Tibial nerve (tissue), 4 donors: ENCODE results near the gene CSNK2B. TPM values are rescaled to one million over a fixed set of nuclear protein-coding genes. Genes with fewer than 3 reads are reported as not detected.

Experiments used
- DNase-seq, 2 donors: peaks; one replicate each; pipeline ENCODE4 v3.0.0-alpha.2; 2019; ENCODE audit warnings: low spot score in 2 of 2
- H3K27ac ChIP-seq, 4 donors: fragments of 200-600 bp; sonication (generic) in 3 of 4; one replicate each; pipeline ENCODE4 v1.5.1; 2017 to 2019; ENCODE audit warnings: mild to moderate bottlenecking in 1 of 4
- H3K27me3 ChIP-seq, 2 donors: fragments of 200-600 bp; sonication (generic) in 1 of 2; one replicate each; pipeline versions ENCODE4 v1.5.1 to v1.6.0; 2017 to 2019
- H3K36me3 ChIP-seq, 3 donors: fragments of 200-600 bp; sonication (generic); one replicate each; pipeline ENCODE4 v1.5.1; 2018 to 2019
- H3K4me1 ChIP-seq, 4 donors: fragments of 200-600 bp; sonication (generic) in 3 of 4; one replicate each; pipeline ENCODE4 v1.5.1; 2017 to 2019
- H3K4me3 ChIP-seq, 4 donors: fragments of 200-600 bp; sonication (generic) in 3 of 4; one replicate each; pipeline ENCODE4 v1.5.1; 2017 to 2019; ENCODE audit warnings: mild to moderate bottlenecking in 1 of 4, moderate library complexity in 1 of 4
- H3K9me3 ChIP-seq, 4 donors: fragments of 200-600 bp; sonication (generic) in 3 of 4; one replicate each; pipeline ENCODE4 v1.5.1; 2017 to 2019
- EP300 ChIP-seq, 2 donors: sonication (generic); formaldehyde crosslinking; IDR thresholded peaks; one replicate each; pipeline ENCODE4 v1.6.1; 2017; ENCODE audit warnings: antibody characterized with exemption in 2 of 2, mild to moderate bottlenecking in 1 of 2
- POLR2A ChIP-seq, 2 donors: fragments of 450-650 bp; IDR thresholded peaks; one replicate each; pipeline ENCODE4 v1.6.1; 2017; ENCODE audit warnings: antibody characterized with exemption in 2 of 2, mild to moderate bottlenecking in 2 of 2, moderate library complexity in 2 of 2
- WGBS, 2 donors: methylation state at CpG; one replicate each; pipeline ENCODE4 v1.1.5; 2018; 5-methylcytosine and 5-hydroxymethylcytosine counted together
- total RNA-seq, 4 donors: library from RNA; depleted of rRNA; stranded (reverse); fragments of >200 nt; gene quantifications; one replicate each; pipeline ENCODE4 v1.1.0, GENCODE V29; 2016
- TF ChIP-seq, protein P1 (sequence below), 5 experiments: fragments of 200-600 bp in 3 of 5; fragments of 450-650 bp in 2 of 5; sonication (generic) in 3 of 5; IDR thresholded peaks; one replicate each; pipeline ENCODE4 v1.5.1; 2016 to 2019; ENCODE audit warnings: antibody characterized with exemption in 5 of 5, mild to moderate bottlenecking in 3 of 5, moderate library complexity in 2 of 5

The CSNK2B gene
- total RNA-seq, 4 donors from 2014 or later = 183 to 207 (median 188) TPM

- DNase-seq = no peak
- TF ChIP-seq POLR2A (IDR thresholded peaks at IDR 0.05) (no peak), EP300 (IDR thresholded peaks at IDR 0.05) (no peak)
- TF ChIP-seq, protein P1, sequence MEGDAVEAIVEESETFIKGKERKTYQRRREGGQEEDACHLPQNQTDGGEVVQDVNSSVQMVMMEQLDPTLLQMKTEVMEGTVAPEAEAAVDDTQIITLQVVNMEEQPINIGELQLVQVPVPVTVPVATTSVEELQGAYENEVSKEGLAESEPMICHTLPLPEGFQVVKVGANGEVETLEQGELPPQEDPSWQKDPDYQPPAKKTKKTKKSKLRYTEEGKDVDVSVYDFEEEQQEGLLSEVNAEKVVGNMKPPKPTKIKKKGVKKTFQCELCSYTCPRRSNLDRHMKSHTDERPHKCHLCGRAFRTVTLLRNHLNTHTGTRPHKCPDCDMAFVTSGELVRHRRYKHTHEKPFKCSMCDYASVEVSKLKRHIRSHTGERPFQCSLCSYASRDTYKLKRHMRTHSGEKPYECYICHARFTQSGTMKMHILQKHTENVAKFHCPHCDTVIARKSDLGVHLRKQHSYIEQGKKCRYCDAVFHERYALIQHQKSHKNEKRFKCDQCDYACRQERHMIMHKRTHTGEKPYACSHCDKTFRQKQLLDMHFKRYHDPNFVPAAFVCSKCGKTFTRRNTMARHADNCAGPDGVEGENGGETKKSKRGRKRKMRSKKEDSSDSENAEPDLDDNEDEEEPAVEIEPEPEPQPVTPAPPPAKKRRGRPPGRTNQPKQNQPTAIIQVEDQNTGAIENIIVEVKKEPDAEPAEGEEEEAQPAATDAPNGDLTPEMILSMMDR (IDR thresholded peaks at IDR 0.05) = no peak
- Histone ChIP-seq H3K4me3 (no peak overlapping the region), H3K36me3 (peaks cover 0 to 30% (median 13%) of the 10 kb centered on the region in 3 donors), H3K27me3 (no peaks in the 10 kb centered on the region), H3K9me3 (no peaks in the 10 kb centered on the region), H3K4me1 (peaks cover 0 to 18% (median 2%) of the 10 kb centered on the region in 4 donors), H3K27ac (no peak overlapping the region)
- WGBS, 2 donors = 67 to 73% methylated on average over 6 of the region's 6 CpGs
Measured at GRCh38 chr6:31676904-31677303, 11.0 kb downstream of the CSNK2B start.

- 63 to 71% methylated on average over 8 of the region's 8 CpGs for whole genome bisulfite sequencing, 2 donors
- no peaks in the 10 kb centered on the region for H3K9me3 ChIP-seq
- H3K27ac ChIP-seq = no peak overlapping the region
- H3K27me3 ChIP-seq = no peaks in the 10 kb centered on the region
- TF ChIP-seq EP300 (IDR thresholded peaks at IDR 0.05) (no peak), POLR2A (IDR thresholded peaks at IDR 0.05) (no peak)
- TF ChIP-seq, protein P1 (IDR thresholded peaks at IDR 0.05) = no peak
- H3K4me3 ChIP-seq = no peak overlapping the region
- peaks cover 0 to 26% (median 2%) of the 10 kb centered on the region in 4 donors for H3K4me1 ChIP-seq
- peaks cover 0 to 19% (median 5%) of the 10 kb centered on the region in 3 donors for H3K36me3 ChIP-seq
- DNase-seq = no peak
Measured at GRCh38 chr6:31677955-31678354, 12.1 kb downstream of the CSNK2B start.

DNA sequence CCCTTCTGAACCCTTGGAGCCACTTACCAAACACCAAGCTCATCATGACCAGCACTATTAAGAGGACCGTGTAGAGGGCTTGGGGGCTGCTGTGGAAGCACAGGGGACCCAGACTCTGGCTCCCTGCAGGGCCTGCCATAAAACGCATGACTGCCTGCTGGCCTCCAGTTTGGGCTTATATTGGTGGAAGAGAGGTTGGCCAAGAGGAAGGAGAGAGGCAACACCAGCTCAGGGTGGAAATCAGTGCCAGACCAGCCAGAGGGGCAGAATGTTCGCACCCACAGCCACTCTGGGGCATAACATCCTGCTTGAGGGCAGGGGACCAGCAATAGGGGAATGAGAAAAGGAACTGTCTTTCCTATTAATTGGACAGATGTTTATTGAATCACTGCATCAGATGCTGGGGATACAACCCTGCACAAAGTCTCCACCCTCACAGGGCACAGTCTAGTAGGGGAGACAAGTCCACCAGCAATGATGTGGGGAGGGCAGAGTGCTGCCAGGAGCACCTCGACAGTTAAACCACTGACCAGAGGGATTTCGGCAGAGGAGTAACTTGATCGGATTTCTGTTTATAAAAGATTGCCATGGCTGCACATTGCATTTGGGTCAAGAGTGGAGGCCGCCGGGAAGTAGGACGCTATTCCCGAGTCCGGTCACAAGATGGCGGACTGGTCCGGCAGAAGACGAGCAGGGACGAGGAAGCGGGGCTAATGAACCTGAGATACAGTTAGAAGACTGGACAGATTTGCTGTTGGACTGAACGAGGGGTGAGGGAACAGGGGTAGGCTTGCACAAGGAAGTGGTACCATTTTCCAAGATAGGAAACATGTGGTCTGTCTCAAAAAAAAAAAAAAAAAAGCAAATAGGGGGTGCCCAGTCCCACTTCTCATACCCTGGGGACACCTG lies 14.6 kb downstream of the CSNK2B start, which contains the start of gene LY6G5C:
Gene LY6G5C, minus strand, starts transcription at position 842 of the 909 bp plus-strand sequence. Its CDS starts 694 bp downstream, at position 148.
- peak within 1 kb of the TSS; percentile 51 to 84 (median 69) for H3K27ac ChIP-seq
- peak within 1 kb of the TSS; percentile 36 to 60 (median 44) for H3K4me3 ChIP-seq
- no peaks in the 10 kb centered on the region for H3K27me3 ChIP-seq
- WGBS, 2 donors = 11 to 13% methylated on average over 17 of the region's 17 CpGs
- TF ChIP-seq POLR2A (IDR thresholded peaks at IDR 0.05) (no peak), EP300 (IDR thresholded peaks at IDR 0.05) (peak in 1 of 2 donors; percentile 60)
- TF ChIP-seq, protein P1 (IDR thresholded peaks at IDR 0.05) = peak; percentile 65 to 87 (median 74)
- H3K4me1 ChIP-seq = peaks cover 0 to 35% (median 4%) of the 10 kb centered on the region in 4 donors
- H3K9me3 ChIP-seq = no peaks in the 10 kb centered on the region
- DNase-seq = peak; percentile 70 to 85
- peaks cover 0 to 4% (median 0%) of the 10 kb centered on the region in 3 donors for H3K36me3 ChIP-seq

DNA sequence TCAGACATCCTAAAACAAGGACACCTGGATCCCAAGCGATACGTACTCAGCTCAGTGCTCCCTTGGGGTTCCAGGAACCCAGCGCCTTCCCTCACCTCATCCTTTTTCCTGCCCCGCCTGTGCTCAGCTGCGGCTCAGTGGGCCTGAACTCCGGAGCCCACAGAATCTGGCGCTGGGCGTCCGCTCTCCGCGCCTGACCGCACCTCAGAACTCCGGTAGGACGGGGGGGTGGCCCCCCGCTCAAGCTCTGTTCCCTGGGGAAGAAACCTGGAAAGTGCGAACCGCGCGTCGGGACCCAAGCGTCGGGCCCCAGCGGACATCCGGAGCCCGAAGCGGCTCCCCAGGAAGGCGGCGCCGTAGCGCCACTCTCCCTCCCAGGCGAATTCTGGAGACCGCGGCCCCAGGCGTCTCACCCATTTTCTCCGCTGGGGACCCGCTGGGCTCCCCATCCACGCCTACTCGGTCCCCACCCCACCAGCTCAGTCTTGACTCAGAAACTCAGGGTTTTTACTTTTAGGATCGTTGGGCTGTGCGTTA lies 15.3 kb downstream of the CSNK2B start:
- DNase-seq = no peak
- TF ChIP-seq, protein P1 (IDR thresholded peaks at IDR 0.05) = peak in 2 of 5 experiments; percentile 13 to 36
- TF ChIP-seq EP300 (IDR thresholded peaks at IDR 0.05) (no peak), POLR2A (IDR thresholded peaks at IDR 0.05) (peak in 1 of 2 donors; percentile 20)
- Histone ChIP-seq H3K4me1 (peaks cover 0 to 35% (median 4%) of the 10 kb centered on the region in 4 donors), H3K27ac (peak overlapping the region; percentile 51 to 84 (median 69)), H3K27me3 (no peaks in the 10 kb centered on the region), H3K36me3 (peaks cover 0 to 9% (median 0%) of the 10 kb centered on the region in 3 donors), H3K9me3 (no peaks in the 10 kb centered on the region), H3K4me3 (peak overlapping the region; percentile 36 to 60 (median 44))
- 0 to 2% methylated on average over 27 to 39 of the region's 40 CpGs for WGBS, 2 donors
